Right lung (tissue), 10 donors: Measurements from ENCODE around the gene NUCKS1. TPM values are rescaled to one million over a fixed set of nuclear protein-coding genes. Genes with fewer than 3 reads are reported as not detected.

Experiments used
- DNase-seq, 2 donors: peaks; one replicate each; pipeline ENCODE4 v3.0.0-alpha.2; 2013
- long read RNA-seq, 8 donors: transcript quantifications; one replicate each; lab custom pipeline, GENCODE V29; 2026
- polyA plus RNA-seq, 5 donors: library from polyadenylated mRNA; unstranded; fragments of 120-200 nt; gene quantifications; one replicate each; pipeline versions ENCODE4 v1.2.1 to v1.2.3, GENCODE V29; 2013; ENCODE audit warnings: inconsistent platforms in 1 of 5, low replicate concordance in 1 of 5; ENCODE audit not compliant: insufficient read length in 5 of 5, insufficient read depth in 1 of 5

Gene NUCKS1
- polyA plus RNA-seq: 100 to 1,000 TPM; 281 to 442 (median 387) TPM
- long read RNA-seq, donor 1, full-length matches to known transcripts: 61 of 361 reads
- long read RNA-seq, donor 1, partial matches to known transcripts: 276 of 361 reads
- long read RNA-seq, donor 1, other reads (novel, unspliced or antisense): 24 of 361 reads
- long read RNA-seq, donor 2, full-length matches to known transcripts: 22 of 91 reads
- long read RNA-seq, donor 2, partial matches to known transcripts: 69 of 91 reads
- long read RNA-seq, donor 2, other reads (novel, unspliced or antisense): 0 of 91 reads
- long read RNA-seq, donor 3, full-length matches to known transcripts: 59 of 268 reads
- long read RNA-seq, donor 3, partial matches to known transcripts: 209 of 268 reads
- long read RNA-seq, donor 3, other reads (novel, unspliced or antisense): 0 of 268 reads
- long read RNA-seq, donor 4, full-length matches to known transcripts: 32 of 203 reads
- long read RNA-seq, donor 4, partial matches to known transcripts: 171 of 203 reads
- long read RNA-seq, donor 4, other reads (novel, unspliced or antisense): 0 of 203 reads
- long read RNA-seq, donor 5, full-length matches to known transcripts: 68 of 331 reads
- long read RNA-seq, donor 5, partial matches to known transcripts: 263 of 331 reads
- long read RNA-seq, donor 5, other reads (novel, unspliced or antisense): 0 of 331 reads
- long read RNA-seq, donor 6, full-length matches to known transcripts: 70 of 246 reads
- long read RNA-seq, donor 6, partial matches to known transcripts: 165 of 246 reads
- long read RNA-seq, donor 6, other reads (novel, unspliced or antisense): 11 of 246 reads
- long read RNA-seq, donor 7, full-length matches to known transcripts: 41 of 107 reads
- long read RNA-seq, donor 7, partial matches to known transcripts: 60 of 107 reads
- long read RNA-seq, donor 7, other reads (novel, unspliced or antisense): 6 of 107 reads
- long read RNA-seq, donor 8, full-length matches to known transcripts: 12 of 73 reads
- long read RNA-seq, donor 8, partial matches to known transcripts: 61 of 73 reads
- long read RNA-seq, donor 8, other reads (novel, unspliced or antisense): 0 of 73 reads

- DNase-seq: peak; percentile 96 to 97
Measured at GRCh38 chr1:205750138-205751035, at the start of gene NUCKS1. TSS of gene NUCKS1 (minus strand) at chr1:205750182. CDS start at chr1:205749973, 209 bp downstream.

DNA sequence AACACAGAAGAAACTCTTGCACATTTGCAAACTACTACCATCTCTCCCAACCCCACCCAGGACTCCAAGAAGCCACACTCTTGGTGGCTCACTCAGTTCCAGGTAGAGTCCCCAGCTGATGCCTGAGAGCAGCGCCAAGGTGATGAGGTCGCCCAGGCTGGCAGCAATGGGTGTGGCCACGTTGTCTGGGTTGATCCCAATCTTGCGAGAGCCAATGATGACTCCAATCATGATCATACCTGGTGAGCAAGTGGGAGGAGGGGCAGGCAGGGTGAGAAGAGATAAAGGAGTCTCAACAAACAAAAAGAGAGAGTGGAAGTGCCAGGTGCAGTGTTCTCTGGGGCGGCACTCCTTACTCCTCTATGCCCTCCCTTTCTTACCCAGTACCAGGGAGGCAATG is 48.6 kb upstream of the NUCKS1 start:
- no peak for DNase-seq

DNA sequence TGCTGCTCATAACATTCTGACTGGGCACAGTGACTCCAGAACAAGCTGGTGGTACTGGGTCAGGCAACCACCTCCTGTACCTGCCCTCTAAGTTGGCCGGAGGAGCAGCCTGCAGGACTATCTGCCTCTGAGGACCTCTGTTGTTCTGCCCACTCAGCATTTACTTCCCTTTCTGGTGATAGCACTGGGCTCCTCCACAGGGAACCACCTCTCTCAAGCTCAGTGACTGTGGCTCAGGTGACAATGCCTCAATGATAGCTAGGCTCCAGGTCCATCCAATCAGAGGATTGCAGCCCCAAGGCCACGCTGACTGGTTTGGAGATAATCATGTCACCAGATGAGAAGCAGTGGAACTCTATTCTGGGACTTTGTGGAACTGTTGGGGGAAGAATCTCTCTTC is 47.2 kb upstream of the NUCKS1 start:
- DNase-seq: no peak

GRCh38 chr1:205794011-205794730 is 44.2 kb upstream of the NUCKS1 start:
- no peak for DNase-seq

DNA sequence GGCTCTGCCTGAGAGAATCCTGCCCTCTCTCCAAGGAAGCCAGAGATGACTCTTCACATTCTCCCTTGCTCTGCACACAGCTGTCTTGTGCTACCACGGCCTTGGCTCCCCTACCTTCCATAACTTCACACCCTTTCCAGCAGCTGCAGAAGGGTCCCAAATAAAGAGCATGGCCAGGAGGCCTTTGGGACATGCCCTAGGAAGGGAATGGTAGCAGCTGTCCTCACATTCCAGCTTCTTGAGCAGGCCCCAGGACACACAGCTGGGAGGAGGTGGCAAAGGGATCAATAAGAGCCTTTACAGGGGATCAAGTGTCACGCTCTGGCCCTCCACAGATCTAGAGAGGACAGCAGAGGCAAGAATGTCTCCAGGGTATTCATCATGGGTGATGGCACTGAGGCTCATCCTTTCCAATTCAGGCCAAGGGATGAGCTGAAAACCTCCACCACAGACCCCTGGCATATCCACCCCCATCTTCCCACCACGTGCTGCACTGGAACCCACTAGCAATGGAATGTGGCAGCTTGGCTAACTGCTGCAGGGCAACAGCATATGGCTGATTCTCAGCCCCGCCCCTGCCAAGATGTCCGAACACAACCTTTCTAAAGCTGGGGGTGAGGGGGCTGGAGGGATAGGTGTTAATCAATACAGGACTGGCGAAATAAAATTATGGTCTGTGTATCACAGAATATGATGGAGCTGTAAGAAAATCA is 43.1 kb upstream of the NUCKS1 start:
- DNase-seq: no peak

DNA sequence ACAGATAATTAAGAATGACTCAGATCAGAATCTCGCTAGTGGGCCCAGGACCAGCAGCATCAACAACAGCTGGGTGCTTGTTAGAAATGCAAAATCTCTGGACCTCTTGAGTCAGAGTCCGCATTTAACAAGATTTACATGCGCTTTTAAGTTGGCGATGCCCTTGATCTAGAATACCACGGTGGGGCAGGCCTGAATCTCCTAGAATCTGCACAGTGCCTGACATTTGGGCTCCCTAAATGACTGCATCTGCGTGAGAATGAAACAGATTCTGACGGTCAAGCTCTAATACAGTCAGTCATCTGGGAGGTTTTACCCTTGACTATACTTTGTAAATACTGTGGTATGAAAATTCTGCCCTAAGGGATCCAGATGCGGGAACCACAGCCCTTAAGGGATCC is 42.5 kb upstream of the NUCKS1 start:
- DNase-seq: no peak

DNA sequence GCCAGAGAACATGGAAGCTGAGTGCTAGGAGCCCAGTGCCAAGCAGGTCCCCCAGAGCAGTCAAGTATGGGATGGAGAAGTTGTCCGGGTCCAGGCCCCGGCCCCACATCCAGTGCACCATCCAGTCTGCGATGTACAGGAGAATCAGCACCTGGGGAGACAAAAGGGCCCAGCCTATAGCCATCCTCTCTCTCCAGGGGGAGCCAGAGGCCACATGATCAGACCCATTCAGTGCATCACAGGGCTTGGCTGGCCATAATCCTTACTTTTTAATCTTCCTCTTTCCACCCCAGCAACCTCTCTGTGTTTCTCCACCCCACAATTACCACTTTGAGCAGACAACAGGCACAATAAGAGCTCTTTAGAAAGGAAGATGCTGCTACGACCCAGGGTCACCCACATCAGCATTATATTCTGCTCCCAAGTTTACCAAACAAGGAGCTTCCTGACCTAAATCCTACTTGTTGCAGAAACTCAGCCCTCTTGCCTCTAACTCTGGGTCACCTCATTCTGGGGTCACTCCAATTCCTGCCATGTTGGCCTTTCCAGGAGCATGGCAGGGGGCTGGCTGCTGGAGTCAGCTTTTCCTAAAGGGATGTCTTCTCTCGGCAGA is 41.7 kb upstream of the NUCKS1 start:
- peak in 1 of 2 donors; percentile 39 for DNase-seq

DNA sequence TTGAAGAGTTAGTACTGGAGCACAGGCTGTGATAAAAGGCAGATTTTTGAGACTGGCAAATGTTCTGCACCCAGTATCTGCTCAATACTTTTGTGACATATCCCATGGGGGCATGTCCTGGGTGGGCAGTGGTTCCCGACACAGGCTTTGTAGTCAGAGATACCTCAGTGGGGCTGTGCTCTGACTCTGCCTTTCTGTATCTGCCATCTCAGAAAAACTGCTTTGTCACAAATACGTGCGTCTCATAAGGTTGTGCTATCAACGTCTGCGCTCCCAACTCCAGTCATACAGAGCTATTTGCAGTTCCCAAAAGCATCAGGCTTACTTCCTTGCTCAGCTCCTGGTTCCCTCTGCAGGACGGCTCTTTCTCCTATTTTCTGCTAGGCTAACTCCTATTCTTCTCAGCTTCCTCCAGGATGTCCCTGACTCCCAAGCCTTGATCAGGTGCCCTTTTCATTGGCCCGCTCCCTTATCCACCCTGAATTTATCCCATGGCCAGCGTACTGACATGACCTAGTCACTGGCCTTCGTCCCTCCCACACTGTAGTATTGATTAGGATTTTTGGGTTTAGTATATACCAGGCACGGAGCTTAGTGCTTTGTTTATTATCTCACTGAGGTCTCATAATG is 37.4 kb upstream of the NUCKS1 start:
- DNase-seq: no peak

GRCh38 chr1:205786601-205787000 is 36.6 kb upstream of the NUCKS1 start:
- no peak for DNase-seq

- no peak for DNase-seq
Measured at GRCh38 chr1:205785446-205785845, 35.5 kb upstream of the NUCKS1 start.

GRCh38 chr1:205783904-205784303 is 33.9 kb upstream of the NUCKS1 start:
- no peak for DNase-seq

DNA sequence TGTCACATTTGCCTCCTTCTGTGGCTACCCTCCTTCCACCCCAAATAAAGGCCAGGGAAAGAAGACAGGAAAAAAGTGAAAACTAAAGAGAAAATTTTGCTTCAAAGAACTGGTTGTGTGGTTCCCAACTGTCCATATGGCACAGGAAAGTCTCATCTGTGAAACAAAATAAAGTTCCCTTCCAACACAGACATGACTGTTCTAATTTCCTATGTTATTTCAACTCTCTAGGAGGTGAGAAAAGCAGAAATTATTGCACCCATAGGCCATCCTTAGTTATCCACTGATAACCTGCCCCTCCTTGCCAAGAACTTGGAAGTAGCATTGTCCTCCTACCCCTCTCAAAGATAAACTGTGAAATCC is 33.4 kb upstream of the NUCKS1 start:
- no peak for DNase-seq

- no peak for DNase-seq
Measured at GRCh38 chr1:205782627-205783432, 32.8 kb upstream of the NUCKS1 start.

DNA sequence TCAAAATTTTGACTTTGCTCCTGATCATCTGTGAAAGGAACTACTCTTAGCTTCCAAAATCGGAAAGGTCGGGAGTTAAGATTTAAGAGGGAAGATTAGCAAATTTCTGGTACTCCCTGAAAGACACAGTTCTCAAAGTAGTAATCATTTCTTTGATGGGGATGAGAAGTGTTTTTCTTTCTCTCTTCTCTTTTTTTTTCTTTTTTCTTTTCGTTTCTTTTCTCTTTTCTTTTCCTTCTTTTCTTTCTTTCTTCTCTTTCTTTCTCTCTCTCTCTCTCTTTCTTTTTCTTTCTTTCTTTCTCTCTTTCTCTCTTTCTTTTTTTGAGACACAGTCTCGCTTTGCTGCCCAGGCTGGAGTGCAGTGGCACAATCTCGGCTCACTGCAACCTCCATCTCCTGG is 30.4 kb upstream of the NUCKS1 start:
- DNase-seq: no peak

GRCh38 chr1:205777994-205778393 is 28.0 kb upstream of the NUCKS1 start:
- no peak for DNase-seq

GRCh38 chr1:205775717-205776056 is 25.7 kb upstream of the NUCKS1 start:
- DNase-seq: no peak

DNA sequence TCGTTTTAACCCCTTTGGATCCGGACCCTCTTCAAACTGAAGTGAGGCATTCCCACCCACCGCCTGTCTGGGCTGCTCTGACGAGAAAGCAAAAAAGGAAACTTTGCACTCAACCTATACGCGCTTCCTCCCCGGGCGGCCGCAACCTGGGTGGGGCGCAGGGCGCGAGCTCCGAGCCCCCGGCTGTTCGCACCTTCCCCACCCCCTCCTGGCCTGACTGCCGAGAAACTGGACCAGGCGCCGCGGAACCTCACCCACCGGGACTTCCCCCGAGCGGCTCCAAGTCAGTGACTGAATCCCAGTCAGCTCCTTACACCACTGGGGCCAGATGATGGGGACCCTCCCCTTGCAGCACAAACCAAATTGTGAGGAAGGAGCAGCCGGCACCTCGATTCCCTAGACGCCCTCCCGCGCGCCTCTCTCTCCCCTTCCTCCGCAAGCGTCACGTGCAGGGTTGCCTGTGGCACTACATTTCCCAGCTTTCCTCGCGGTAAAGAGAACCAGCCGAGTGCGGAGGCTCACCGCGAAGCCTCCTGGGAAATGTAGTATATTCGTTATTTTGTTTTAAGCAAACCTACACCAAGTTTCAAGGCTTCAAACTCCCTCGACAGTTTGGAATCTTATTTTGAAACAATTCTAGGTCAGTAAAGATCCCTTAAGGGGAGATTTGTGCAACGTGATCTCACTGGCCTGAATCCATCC is 25.2 kb upstream of the NUCKS1 start, which contains the start of gene RAB29:
RAB29 (minus strand) TSS at position 468 of the 702 bp plus-strand sequence. CDS start 526 bp downstream, outside the sequence.
- DNase-seq: peak; percentile 61 to 63
